Tibial nerve (tissue), 4 donors: ENCODE data around the gene STXBP6.

Experiments used
- CTCF ChIP-seq, 5 experiments: fragments of 200-600 bp in 3 of 5; fragments of 450-650 bp in 2 of 5; sonication (generic) in 3 of 5; IDR thresholded peaks; one replicate each; pipeline ENCODE4 v1.5.1; 2016 to 2019; ENCODE audit warnings: antibody characterized with exemption in 5 of 5, mild to moderate bottlenecking in 3 of 5, moderate library complexity in 2 of 5
- EP300 ChIP-seq, 2 donors: sonication (generic); formaldehyde crosslinking; IDR thresholded peaks; one replicate each; pipeline ENCODE4 v1.6.1; 2017; ENCODE audit warnings: antibody characterized with exemption in 2 of 2, mild to moderate bottlenecking in 1 of 2
- POLR2A ChIP-seq, 2 donors: fragments of 450-650 bp; IDR thresholded peaks; one replicate each; pipeline ENCODE4 v1.6.1; 2017; ENCODE audit warnings: antibody characterized with exemption in 2 of 2, mild to moderate bottlenecking in 2 of 2, moderate library complexity in 2 of 2

GRCh38 chr14:24815543-24815942 is 234.4 kb downstream of the STXBP6 start:
- no peak for TF ChIP-seq POLR2A (IDR thresholded peaks at IDR 0.05)
- no peak for TF ChIP-seq EP300 (IDR thresholded peaks at IDR 0.05)
- TF ChIP-seq CTCF (IDR thresholded peaks at IDR 0.05): no peak
